Measurements from ENCODE around the gene SYNE2.

Gene SYNE2

DNA sequence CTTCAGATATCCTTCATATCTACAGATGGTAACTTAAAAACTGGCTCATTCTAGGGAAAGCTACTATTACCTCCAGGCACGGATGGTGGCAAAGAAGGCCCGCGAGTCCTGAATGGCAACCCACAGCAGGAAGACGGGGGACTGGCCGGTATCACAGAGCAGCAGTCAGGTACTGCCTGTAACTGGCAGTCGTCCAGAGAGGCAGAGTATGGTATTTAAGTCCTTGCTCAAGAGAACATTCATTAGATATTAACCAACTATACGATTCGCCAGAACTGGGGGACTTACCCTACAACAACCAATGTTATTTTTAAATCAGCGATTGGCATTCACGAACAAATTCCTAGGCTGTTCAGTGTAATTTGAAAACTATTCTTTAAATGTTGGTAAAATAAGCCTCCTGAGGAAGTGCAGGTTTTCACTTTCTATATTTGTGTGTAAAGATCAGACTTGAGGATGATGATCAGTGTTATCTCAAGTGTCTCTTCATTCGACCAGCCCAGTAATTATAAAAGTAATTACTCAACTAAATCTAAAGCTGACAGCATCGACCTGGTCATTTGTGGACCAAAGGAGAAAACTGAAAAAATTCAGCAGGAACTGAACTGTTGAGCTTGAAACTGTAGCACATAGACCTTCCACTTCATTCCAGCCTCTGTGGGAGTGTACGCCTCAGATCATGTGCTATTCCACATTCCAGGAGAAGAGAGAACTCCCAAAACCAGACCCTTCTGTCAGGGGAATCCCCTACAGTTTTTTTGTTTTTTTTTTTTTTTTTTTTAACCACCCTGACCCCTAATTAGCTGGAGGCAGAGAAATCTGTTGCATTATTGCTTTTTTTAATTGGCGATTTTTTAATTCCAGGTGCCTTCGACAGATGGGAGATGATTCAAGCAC lies 365.8 kb downstream of the SYNE2 start:
- DNase-seq (ENCODE audit: low read depth in 2 of 2): no peak

DNA sequence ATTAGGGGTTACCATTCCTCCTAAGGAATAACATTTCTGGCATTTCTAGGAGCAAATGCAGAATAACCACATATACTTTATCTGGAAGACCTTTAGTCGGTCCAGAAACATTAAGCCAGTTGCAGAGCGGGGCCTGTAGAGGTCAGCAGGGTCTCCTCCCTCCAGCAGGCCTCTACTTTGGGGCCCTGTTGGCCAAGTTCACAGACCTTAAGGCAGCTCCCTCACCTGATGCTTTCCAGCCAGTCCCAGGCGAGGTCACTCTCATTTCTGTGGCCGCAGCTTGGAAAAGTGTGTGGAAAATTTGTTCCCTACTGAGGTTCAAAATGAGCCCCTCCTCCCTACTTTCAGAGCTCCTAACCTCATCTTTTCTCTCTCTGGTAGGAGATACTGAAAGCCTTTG lies 367.3 kb downstream of the SYNE2 start:
- DNase-seq (ENCODE audit: low read depth in 2 of 2): no peak

DNA sequence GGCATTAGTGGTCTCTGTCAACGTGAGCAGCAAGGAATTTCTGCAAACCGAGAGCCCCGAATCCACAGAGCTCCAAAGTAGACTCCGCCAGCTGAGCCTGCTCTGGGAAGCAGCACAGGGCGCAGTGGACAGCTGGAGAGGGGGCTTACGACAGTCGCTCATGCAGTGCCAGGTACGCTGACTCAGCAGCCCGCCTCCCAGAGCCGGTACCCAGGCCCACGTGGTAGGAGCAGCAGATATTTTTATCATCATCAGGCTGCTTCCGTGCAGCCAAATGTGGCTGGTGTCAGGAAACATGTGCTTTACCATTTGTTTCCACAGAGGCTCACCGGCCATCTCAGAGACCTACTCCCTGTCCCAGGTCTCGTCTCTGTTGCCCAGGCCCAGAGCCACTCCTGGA lies 367.7 kb downstream of the SYNE2 start:
- DNase-seq (ENCODE audit: low read depth in 2 of 2): no peak

DNA sequence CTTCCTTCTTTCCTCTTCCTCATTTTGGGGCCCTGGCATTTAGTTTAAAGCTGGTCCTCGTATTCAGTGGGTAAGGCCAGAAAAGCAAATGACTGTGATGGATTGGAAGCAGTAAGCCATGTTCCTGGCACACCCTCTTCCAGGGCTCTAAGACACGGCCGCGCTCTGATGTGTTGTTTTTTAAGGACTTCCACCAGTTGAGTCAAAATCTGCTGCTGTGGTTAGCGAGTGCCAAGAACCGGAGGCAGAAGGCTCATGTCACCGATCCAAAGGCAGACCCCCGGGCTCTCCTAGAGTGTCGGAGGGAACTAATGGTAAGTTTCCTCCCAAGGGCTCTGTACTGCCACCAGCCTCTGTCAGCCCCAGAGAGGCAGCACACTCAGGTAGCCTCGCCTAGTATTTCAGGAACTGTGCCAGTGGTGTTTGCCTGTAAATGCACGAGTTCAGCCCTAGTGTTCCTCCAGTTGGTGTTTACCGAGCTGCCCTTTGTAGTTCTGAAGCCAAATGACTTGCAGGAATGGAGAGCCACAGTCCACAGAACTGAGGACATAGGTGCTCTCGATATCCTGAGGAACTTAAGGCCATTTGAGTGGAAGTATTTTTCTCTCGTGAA lies 368.7 kb downstream of the SYNE2 start:
- no peak for DNase-seq (ENCODE audit: low read depth in 2 of 2)

DNA sequence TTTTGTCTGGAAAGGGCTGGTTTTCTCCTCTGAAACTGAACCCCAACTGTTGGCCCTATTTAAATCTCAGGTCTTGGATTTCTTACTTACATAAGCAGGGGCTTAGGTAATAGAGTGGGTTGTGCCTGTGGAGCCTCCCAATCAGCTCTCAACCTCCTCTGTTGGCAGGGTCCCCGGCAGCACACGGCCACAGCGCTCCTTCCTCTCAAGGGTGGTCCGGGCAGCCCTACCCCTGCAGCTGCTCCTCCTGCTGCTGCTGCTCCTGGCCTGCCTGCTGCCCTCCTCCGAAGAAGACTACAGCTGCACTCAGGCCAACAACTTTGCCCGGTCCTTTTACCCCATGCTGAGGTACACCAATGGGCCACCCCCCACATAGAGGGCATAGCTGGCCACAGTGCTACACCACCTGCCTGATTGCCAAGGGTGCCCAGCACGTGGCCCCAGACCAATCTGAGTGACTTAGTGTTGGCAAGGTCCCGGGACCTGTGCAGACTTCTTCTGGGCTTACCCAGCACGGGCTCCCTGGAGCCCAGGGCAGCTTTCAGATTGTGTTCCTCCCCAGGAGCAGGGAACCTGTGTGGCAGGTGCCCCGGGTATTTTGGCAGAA lies 372.4 kb downstream of the SYNE2 start:
- no peak for DNase-seq (ENCODE audit: low read depth in 2 of 2)

DNA sequence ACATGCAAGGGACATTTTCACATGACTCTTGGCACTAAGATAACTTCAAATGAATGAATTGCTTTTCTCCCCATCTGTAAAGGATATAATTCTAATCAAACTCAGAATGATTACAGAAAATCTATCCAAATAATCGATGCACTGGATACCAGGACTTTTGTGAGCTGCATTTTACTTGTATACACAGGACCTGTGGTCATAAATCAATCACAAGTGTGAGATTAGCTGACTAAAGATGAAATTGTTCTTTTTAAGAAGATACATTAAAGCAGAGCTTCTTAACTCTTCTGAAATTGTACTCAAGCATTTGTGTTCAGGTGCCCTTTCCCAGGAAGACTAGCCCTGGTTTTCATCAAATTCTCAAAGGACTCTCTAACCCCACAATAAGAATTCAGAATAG lies 375.1 kb downstream of the SYNE2 start:
- no peak for DNase-seq (ENCODE audit: low read depth in 2 of 2)

DNA sequence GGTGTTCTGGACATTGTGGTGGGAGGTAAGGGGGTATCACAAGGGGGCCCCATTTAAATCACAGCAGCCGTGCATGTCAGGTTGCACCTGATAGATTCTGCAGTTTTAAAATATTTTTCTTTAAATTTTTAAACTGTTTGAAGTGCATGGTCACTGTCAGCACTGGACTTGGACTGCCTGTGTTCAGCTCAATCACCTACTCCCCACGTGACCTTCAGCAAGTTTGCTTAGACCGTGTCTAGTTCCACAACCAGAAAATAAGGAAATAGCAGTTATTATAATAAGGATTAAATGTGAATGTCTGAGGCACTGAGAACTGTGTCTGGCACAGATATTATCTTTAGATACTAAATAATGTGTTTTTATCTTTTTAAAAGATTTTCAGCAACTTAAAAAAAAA lies 376.7 kb downstream of the SYNE2 start:
- DNase-seq (ENCODE audit: low read depth in 2 of 2): no peak

DNA sequence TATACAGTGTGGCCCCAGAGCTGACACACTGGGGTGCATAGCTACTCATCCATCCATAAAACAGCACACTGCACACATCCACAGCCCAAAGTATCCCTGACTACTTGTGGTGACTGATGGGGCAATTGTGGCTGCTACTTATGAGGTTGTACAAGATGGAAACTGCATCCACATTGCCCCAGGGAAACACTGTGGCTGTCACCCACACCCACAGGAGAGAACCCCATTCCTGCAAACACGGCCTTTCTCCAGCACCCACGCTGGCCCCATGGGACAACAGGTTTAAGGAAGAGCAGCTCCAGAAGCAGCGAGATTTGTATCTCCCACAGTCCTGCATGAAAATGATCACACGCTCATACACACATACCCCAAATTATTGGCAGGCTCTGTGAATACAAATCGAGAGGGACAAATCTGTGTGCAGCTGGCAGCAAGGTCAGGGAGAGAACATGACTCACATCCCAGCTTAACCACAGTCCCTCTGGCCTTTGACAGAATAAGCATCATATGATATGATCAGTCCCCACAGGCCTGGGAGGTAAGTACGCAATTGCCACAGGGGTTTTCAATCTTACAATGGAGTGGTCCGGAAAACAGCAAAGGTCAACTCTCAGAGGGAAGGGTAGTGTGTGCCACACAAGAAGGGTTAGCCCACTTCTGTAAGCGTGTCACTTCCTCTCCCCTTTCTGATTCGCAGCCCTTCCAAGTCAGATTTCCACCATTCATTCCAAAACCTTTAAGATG lies 379.5 kb downstream of the SYNE2 start:
- DNase-seq (ENCODE audit: low read depth in 2 of 2): no peak

DNA sequence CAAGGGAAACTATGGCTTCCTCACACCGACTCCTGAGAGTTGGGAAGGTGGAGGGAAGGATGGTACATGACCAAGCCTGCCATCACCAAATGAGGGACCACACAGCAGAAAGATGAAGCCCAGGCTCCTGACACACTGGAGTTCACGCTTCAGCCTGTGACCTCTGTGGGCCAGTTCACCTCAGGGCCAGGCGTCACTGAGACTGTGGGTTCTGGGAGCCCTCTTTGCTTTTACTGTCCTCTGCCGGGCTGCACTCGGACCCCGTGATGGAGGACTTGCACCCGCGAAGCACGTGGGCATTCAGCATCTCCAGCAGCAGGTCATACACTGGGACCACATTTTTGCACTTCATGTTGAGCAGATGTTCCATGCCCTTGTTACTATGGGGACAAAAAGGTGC lies 380.1 kb downstream of the SYNE2 start:
- no peak for DNase-seq (ENCODE audit: low read depth in 2 of 2)

DNA sequence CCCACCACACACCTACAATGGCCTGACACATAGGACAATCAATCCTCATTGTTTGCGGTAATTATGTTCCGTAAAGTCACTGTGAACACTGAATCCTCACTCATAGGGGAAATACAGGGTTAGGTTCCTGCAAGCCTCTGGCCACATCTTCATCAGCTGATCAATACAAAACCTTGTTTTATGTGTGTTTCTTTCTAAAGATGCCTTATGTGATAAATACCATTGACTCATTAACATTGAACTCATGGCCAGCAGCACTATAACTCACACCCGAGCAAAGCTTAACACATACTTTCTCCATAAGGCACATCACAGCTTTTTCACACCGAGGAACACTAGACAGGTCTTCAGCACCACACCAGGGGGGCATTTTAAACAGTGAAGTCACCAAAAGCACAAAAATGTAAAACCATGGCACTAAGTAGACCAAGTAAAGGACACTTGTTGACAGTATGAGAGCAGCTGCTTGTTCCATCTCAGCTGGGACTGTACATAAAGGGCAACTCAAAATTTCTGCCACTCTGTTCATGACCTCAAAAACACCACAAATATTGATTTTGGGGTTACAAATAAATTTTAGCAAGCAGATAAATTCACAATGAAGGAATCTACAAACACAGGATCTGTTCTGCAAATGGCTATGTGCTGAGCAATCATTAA lies 380.9 kb downstream of the SYNE2 start:
- no peak for DNase-seq (ENCODE audit: low read depth in 2 of 2)

DNA sequence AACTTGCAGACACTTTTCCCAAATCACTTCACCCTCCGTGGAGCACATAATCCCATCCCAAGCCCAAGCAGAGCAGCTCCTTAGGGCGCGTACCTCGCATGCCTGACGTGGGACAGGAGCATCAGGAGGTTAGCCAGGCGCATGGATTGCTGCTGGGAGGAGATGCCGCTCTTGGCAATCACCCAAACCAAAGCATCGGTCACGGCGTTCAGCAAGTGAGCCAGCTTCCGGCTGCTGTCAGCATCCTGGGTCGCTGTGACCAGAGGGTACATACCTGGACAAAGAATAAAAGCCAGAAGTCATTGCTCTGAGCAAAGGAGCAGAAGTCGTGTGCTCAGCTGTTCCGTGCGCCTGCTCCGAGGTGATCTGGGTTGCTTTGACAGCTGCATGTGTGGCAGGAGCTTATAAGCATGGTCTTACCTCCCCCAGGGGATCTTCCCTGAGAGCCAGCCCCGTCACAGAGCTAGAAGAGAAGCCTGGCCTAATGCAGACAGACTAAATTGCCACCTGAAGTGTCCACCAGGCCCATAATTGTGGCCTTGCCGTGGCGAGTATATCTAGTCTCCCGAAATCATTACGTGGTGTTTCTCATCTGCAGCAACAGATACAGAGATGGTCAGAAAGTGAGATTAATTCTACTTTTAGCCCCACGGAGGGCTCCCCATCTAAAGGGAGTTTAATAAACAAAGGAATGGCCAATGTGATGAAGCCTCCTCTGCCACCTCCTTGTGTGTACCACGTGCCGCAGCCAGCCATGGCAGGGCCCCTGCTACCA lies 382.3 kb downstream of the SYNE2 start:
- DNase-seq (ENCODE audit: low read depth in 2 of 2): no peak

DNA sequence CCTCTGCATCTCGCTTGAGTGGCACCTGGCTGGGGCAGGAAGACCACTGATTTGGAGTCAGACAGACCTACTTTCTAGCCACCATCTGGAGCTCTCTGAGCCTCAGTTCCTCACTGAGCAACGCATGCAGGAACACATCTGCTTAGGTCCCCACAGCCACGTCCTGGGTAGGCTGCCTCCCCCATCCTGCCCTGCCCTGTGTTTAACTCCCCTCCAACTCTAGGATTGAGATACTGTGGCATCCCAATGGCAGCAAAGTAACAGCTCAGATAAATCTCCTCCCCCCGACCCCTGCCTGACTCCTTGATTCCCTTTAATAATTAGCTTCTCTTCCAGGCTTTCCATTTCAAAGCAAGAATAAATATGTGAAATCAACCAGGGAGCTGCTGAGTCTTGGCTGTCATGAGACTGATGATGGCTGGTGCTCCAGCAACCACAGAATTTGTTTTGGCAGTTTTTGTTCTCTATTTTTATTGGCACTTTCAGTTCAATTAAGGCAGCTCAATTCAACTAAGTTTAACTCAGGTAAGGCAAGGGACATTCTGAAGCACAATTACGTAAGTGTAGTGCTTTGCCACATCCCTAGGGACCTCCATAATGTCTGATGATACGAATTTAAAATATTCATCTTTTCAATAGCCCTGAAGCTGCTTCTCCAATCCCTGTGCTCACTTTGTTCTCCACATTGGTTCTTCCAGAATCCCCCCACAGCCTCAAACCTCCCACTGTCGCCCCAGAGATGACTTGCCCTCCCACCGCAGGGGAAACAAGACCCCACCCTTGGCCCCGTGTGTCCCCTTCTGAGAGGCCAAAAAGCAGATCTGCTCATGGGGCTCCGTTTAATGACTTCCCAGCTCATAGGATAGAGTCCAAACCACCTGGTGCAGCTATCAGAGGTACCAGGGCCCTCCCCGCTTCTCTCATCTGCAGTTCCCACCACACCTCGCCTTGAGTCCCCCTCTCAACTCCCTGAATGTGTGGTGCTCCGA lies 383.1 kb downstream of the SYNE2 start:
- DNase-seq (ENCODE audit: low read depth in 2 of 2): no peak

DNA sequence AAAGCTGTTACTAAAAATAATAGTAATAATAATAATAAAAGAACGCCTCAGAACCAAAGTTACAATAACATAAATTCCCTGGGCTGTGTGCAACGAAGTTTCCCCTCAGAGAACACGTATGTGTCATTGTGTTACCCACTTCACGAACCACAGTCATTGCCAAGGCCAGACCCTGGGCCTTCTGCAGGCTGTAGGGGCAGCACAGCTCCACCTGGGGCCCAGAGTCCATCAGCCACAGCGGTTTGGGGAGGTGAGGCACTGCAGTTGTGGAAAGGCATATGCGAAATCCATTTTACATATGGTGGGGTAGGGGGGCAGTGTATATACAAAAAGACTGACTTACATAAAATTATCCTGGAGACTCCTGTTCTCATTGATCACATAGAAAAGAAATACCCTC lies 385.2 kb downstream of the SYNE2 start:
- DNase-seq (ENCODE audit: low read depth in 2 of 2): no peak

DNA sequence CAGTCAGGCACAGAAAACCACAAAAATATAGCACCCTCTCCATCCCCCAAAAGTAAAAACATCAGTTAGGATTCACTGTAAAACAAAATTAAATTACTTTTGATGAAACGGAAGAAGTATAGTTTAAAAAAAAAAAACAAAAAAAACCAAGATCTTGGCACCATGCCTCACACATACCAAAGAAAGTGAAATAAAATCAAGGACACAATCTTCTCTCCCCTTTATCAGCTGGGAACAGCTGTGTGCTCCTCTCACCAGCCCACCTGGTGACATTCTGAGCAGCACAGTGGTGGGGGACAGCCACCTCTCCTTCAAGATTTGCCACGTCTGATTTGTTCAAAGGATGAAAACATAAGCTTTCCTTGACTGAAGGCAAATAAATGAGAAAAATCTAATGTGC lies 385.8 kb downstream of the SYNE2 start:
- DNase-seq (ENCODE audit: low read depth in 2 of 2): no peak

DNA sequence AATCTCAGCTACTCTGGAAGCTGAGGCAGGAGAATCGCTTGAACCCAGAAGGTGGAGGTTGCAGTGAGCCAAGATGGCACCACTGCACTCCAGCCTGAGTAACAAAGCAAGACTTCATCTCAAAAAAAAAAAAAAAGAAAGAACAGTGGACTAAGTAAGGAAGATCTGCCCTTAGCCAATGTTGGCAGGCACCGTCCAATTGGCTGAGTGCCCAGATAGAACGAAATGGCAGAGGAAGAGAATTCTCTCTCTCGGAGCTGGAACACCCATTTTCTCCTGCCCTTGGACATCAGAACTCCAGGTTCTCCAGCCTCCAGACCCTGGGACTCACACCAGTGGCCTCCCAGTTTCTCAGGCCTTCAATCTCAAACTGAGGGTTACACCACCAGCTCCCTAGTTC lies 391.5 kb downstream of the SYNE2 start:
- no peak for DNase-seq (ENCODE audit: low read depth in 2 of 2)

DNA sequence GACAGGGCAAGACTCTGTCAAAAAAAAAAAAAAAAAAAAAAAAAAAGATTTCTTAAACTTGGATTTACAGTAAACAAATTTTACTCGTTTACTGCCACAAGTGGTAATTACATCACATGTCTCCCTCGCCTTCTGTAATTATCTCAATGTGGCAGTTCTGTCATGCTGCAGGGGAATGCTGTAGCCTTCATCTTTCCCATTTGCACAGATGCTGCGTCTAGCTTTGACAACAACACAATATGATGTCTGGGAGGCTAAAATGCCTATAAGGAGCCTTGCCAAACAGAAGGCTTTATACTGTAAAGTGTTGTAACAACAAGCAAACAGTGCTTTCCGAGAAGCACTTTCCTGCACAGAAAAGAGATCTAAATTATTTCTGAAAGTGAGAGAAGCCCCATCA lies 392.7 kb downstream of the SYNE2 start:
- no peak for DNase-seq (ENCODE audit: low read depth in 2 of 2)

DNA sequence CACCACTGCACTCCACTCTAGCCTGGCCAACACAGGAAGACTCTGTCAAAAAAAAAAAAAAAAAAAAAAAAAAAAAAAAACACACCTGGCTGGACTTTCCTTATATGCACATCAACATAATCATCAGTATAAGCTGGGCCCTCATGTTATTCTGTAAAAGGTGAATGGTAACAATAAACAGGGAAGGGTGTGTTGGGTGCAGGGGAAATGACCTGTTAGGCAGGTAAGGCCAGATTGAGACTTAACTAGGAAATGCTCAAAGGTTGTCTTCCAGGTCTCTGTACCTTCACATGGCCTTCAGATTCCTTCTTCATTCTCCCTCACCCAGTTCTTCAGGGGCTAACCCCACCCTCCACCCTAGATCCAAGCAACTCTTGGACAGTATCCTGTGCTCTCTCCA lies 393.9 kb downstream of the SYNE2 start:
- no peak for DNase-seq (ENCODE audit: low read depth in 2 of 2)

DNA sequence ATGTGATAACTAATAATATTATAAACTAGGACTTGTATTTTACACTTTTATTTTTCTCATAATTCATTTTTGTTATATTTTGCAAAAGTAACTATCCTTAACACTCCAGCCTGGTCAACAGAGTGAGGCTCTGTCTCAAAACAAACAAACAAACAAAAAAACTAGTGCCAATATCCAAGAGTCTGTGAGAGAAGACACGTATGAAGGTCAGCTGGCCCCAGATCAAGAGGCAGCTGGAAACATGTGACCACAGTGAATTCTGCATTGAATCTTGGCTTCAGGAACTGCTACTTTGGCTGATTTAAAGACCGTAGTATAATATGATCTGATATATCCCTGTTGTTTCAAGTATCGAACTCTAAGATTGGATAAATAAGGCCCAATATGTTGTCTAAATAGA lies 394.4 kb downstream of the SYNE2 start:
- no peak for DNase-seq (ENCODE audit: low read depth in 2 of 2)

DNA sequence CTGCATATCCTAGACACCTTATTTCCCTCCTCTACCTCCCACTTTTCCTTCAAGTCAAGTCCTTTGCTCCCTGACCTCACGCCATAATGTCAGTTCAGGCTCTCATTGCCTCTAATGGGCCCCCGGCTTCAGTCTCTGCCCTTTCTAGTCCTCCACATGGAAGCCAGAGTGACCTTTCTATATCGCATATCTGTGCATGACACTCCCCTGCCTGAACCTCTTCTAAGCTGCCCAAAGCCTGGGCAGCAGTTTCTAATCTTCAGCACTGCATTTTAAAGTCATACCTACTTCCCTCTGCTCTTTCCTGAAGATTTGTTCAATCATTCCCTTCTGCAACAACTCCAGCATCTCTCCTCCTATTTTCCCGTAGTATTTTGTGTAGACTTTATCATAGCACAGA lies 395.9 kb downstream of the SYNE2 start:
- no peak for DNase-seq (ENCODE audit: low read depth in 2 of 2)

DNA sequence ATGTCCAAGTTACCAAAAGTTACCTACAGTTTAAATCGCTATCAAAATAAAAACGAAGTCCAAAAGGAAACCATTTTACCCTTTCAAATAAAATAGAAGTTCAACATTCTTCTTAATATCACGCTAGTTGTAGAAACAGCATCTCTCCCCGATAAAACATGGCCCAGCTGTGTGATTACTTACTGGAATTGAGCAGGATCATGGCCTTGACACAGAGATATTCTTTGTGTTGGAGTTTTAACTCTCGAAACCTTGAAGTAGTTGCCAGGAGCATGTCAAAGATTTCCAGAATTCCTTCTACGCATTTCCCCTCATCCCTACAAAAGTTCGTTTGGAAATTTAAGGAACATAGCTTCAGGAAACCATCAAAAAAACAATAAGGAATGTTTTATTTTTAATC lies 396.6 kb downstream of the SYNE2 start:
- no peak for DNase-seq (ENCODE audit: low read depth in 2 of 2)

Data from stimulated activated CD4-positive, alpha-beta T cell treated with anti-CD3 and anti-CD28 coated beads, Interleukin-12 subunit alpha, Interleukin-12 subunit beta, amount 100 ng/mL, for 24 hours (primary cell).